ENCODE measurements around the gene TMEM98.

DNA sequence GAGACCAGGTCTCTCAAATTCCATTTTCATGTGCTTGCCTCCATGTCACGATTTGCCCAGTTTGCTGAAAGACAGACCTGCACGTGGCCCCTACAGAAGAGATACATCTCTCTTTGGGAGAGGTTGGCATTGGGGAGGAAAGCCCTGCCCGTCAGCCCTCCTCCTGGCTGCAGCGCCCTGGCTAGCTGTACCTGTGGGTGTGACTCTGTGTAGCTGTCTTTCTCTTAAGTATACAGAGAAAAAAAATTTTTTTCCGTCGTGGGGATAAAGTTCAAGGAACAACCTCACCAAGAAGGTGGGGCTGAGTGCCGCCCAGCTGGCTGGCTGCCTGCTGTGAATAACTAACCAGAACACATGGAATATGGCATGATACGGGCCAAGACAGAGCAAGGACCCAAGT is 26.5 kb downstream of the TMEM98 start:
- no peak for TF ChIP-seq SP1 (IDR thresholded peaks at IDR 0.05; ENCODE audit: low read depth, low read length)
- TF ChIP-seq, protein P1, sequence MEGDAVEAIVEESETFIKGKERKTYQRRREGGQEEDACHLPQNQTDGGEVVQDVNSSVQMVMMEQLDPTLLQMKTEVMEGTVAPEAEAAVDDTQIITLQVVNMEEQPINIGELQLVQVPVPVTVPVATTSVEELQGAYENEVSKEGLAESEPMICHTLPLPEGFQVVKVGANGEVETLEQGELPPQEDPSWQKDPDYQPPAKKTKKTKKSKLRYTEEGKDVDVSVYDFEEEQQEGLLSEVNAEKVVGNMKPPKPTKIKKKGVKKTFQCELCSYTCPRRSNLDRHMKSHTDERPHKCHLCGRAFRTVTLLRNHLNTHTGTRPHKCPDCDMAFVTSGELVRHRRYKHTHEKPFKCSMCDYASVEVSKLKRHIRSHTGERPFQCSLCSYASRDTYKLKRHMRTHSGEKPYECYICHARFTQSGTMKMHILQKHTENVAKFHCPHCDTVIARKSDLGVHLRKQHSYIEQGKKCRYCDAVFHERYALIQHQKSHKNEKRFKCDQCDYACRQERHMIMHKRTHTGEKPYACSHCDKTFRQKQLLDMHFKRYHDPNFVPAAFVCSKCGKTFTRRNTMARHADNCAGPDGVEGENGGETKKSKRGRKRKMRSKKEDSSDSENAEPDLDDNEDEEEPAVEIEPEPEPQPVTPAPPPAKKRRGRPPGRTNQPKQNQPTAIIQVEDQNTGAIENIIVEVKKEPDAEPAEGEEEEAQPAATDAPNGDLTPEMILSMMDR (IDR thresholded peaks at IDR 0.05; ENCODE audit: control extremely low read depth in 1 of 3, insufficient read depth in 1 of 3, low read depth in 1 of 3, low read length in 3 of 3): no peak
